ENCODE data around the gene TTC34. TPM values are rescaled to one million over a fixed set of nuclear protein-coding genes. Genes with fewer than 3 reads are reported as not detected.

TTC34 gene
- total RNA-seq, 1 experiment from 2014 or later, result 0.17 TPM

DNA sequence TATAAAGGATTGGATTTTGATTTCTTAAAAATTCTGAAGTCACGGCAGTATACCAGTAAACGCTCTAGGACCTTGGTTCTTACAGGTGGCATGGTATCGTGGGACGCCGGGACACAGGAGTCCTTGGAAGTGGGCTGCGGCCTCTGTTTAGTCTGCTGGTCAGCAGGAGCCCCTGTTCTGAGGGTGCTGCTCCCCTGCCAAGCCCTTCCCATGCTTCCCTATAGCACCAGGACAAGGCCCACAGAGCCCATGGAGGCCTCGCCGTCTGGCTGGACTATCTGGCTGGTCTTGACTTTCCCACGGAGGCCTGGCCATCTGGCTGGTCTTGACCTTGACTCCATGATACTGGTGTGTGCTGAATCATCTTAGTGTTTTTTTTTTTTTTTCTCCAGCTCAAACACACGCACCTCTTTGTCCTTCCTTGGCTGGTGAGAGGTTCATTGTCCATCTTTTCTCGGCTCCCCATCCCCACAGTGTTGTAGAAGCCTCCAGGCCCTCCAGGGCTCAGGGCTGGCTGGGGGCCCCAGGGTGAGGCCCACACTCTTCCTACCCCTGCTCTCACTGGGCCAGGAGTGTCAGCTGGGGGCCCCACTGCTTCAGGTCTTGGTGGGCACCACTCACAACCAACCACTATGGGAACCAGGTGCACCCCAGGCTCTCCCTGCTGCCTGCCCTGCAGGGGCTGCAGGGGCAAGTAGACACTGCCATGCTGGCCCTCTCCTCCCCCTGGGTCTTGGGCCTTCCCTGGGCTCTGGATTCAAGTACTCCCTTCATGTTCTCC, 16.5 kb upstream of the TTC34 start:
- in situ Hi-C loops (cut with HindIII; ENCODE audit: low sequenced_read_pairs), result no loop called here
- no peak for DNase-seq (ENCODE audit: low spot score)

DNA sequence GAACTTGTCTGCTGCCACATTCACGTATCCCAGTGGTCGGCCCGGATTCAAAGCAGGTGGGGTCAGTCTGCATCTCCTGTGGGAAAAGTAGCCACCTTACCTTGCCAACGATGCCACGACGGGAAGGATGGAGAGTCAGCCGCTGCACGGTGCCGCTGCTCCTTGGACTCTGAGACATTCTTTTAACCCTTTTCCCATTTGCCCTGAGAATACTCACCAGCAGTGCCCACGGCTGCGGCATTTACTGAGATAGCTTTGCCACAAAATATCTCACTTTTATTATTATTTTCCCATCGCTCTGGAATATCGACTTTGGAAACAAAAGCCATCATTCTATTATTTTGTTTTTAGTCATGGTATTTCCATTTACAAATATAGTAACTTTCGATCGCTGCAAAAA, 15.3 kb upstream of the TTC34 start:
- DNase-seq (ENCODE audit: low spot score), result no peak
- in situ Hi-C loops (cut with HindIII; ENCODE audit: low sequenced_read_pairs), result no loop called here

DNA sequence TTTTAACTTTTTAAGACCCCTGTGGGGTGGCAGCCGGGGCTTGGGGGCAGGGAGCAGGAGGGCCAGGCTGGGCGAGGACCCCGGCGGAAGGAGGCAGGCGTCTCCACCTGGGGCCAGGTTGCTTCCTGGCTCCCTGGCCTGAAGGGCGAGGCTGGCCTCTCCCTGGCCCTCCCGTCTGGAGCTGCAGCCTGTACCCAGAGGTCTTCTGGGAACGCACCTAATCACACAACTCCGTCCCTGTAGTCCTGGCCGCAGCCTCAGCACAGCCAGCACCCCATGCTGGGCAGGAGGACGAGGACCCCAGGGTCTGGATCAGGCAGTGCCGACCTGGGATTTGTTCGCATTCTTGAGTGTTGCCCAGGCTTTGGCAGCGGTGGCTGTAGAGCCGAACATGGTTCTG, 14.1 kb upstream of the TTC34 start:
- no peak for DNase-seq (ENCODE audit: low spot score)
- in situ Hi-C loops (cut with HindIII; ENCODE audit: low sequenced_read_pairs), result no loop called here

DNA sequence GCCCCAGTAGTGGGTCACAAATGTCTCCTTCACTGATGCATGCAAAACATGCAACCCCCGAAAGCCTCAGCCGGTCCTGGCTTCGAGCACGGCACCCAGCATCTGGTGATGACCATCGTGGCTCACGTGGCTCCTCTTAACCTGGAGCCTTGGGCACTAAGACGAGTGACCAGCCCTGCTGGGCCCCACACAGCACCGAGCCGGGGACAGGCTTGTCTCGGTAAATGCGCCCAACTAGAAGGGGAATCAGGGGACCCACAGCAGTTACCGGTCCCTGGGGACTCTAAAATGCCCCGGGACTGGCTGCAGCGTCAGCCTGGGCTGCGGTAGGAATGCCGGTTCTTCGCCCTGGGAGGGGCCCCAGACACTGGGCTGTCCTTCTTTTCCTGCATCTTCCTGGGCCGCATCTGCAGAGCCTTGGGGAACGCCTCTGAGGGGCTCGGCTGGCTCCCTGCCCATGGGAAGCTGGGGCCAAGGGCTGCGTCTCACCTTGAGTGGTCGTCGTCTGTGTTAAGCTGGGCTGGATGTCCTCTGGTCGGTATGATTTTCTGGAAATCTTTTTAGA, 13.1 kb upstream of the TTC34 start:
- no peak for DNase-seq (ENCODE audit: low spot score)
- in situ Hi-C loops (cut with HindIII; ENCODE audit: low sequenced_read_pairs), result no loop called here

DNA sequence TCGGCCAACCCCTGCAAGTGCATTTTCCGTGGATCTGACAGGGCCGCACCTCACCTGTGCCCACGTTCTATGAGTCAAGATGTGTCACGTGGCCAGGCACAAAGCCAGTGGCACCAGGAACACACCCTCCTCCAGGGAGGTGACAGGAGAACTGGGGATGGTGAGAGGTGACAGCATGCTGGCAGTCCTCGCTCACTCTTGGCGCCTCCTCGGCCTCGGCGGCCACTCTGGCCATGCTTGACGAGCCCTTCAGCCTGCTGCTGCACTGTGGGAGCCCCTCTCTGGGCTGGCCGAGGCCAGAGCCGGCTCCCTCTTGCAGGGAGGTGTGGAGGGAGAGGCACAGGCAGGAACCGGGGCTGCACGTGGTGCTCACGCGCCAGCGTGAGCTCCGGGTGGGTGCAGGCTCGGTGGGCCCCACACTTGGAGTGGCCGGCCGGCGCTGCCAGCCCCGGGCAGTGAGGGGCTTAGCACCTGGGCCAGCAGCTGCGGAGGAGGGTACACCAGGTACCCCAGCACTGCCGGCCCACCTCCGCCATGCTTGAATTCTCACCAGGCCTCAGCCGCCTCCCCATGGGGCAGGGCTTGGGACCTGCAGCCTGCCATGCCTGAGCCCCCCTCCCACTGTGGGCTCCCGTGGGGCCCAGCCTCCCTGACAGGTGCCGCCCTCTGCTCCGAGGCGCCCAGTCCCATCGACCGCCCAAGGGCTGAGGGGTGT, 11.6 kb upstream of the TTC34 start:
- DNase-seq (ENCODE audit: low spot score), result no peak
- in situ Hi-C loops (cut with HindIII; ENCODE audit: low sequenced_read_pairs), result no loop called here

DNA sequence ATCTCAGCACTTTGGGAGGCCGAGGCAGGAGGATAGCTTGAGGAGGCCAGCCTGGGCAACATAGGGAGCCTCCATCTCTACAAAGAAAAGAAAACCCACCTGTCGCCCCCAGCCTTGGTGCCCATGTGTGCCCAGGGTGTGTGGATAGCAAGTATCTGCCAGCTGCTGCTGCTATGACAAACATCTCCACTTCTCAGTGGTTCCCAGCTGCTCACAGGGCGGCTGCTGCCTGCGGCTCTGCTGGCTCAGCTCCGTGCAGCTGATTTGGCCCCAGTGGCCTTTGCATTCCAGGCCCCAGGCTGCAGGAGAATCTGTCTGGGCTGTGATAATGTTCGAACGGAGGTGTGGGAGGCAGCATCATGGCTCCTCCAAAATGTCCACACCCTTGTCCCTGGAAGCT, 10.6 kb upstream of the TTC34 start:
- in situ Hi-C loops (cut with HindIII; ENCODE audit: low sequenced_read_pairs), result no loop called here
- DNase-seq (ENCODE audit: low spot score), result no peak

DNA sequence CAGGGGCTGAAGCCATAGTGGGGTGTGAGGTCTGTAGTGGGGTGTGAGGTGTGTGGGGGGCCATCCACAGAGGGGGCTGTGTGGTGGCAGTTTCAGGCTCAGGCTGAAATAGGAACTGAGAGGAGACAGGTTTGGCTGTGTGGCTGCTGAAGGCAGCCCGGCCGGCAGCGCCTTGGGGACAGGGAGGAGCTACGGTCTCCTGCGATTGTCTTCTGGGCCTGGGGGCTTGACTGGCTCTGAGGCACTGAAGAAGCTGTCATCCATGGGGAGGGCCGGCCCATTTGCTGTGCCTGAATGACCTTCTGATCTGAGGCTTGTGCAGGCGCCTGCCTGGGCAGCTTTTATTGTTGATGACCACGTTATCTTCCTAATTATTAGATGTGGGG, 10.0 kb upstream of the TTC34 start:
- in situ Hi-C loops (cut with HindIII; ENCODE audit: low sequenced_read_pairs), result no loop called here
- DNase-seq (ENCODE audit: low spot score), result no peak

DNA sequence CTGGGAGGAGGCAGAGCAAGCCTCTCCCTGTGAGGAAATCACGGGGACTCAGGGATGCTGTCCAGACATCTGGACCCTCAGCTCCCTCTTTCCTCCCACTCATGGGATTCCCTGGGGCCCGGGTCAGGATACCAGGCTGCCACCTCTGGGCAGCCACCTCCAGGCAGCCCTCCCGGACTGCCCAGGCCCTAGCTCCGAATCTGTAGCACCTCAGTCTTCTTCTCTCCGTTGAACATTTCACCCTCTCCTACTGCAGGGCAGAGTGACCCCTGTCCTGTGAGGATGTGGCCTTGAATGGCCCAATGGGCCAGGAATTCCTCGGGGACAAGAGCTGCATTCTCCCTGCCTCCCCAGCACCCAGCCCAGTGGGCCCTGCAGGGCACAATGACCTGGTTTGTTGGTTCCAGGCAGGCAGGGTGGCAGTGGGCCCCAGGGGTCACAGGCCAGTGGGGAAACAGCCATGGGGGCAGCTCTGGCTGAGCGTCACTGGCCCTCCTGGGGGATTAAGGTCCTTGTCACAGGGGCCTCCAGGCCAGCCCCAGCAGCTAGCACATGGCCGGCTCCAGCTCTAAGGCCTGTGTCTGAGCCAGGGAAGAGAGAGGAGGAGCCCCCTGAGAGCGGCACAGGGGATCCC, 9.5 kb upstream of the TTC34 start:
- no peak for DNase-seq (ENCODE audit: low spot score)
- in situ Hi-C loops (cut with HindIII; ENCODE audit: low sequenced_read_pairs), result no loop called here

DNA sequence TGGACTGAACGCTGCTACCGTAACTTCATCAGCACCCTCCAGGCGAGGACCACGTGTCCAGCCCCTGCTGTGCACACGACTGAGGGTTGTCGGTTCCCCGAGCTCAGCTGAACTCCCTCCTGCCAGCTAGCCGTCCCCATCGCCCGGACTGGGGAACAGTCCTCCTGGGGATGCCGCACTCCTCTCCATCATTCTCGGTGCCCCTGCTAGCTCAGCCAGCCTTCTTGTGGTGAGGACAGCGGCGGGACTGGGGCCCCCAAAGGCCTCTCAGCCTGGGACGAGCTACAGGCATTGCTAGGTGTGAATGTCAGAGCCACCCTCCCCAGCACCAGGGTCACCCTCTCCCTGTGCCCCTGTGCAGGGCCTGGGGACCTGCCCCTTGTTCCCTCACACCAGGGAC, 8.8 kb upstream of the TTC34 start:
- in situ Hi-C loops (cut with HindIII; ENCODE audit: low sequenced_read_pairs), result no loop called here
- no peak for DNase-seq (ENCODE audit: low spot score)

DNA sequence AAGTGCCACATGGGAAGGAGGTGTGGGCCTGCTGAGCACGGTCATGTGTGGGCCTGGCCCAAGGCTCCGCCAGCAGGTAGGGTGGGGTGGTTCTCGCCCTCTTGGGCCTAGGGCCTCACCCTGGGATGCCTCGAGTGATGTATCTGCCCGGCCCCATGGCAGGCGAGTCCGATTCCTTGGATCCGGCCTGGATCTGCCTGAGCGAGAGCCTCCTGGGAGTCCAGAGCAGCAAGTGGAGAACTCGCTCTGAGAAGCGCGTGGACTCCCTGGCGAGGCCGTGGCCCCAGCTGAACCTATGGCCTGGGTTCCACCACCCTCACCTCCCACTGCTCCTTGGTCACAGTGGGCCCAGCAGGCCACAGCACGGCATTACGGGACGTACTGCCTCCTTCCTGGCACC, 8.2 kb upstream of the TTC34 start:
- no peak for DNase-seq (ENCODE audit: low spot score)
- in situ Hi-C loops (cut with HindIII; ENCODE audit: low sequenced_read_pairs), result no loop called here

DNA sequence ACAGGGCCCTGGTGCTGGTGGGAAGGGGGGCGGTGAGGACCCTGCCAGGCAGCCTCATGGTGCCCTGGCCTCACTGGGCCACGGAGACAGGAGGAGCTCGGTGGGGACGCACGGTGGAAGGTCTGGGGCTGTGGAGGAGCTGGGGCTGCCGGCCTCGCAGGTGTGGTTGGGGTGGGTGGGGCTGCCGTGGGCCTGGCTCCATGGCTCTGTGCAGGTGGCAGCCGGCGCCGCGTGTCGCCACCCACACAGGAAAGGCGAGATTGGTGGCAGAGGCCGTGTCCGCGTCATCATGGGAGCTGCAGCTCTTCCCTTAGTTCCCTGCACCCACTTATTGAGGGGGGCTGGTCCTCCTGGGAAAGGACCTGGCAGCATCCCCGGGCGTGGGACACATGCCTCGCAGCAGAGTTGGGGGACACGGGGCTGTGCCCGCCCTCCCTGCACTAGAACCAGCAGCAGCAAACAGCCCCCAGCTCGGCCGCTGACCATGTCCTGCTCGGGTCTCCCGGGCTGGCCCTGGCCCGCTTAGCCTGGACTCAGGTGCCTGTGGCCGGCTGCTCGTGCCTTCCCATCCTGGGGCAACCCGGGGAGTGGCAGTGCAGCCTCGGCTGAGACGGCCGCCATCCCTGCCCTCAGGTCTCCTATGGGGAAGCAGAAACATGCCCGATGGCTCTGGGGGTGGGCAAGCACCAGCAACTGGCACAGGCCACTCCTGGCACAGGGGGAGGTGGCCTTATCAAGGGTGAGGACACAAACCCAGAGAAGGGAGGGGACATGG, 7.5 kb upstream of the TTC34 start:
- in situ Hi-C loops (cut with HindIII; ENCODE audit: low sequenced_read_pairs), result no loop called here

DNA sequence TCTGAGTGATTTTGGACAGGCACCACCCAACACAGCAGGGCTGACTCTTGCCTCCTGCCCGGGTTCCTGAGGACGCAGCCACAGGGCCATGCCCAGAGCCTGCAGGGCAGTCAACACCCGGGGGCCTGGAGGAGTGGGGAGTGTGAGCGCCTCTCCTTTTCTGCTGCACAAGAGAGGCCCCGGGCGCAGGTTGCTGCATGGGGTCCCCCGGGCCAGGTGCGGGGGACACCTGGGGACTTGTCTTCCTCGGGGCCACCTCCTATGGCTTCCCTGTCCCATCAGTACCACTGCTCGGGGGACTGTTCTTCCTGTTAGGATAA, 6.9 kb upstream of the TTC34 start:
- no peak for DNase-seq (ENCODE audit: low spot score)
- in situ Hi-C loops (cut with HindIII; ENCODE audit: low sequenced_read_pairs), result no loop called here

More for the DNA sequence above, 7.5 kb upstream of the TTC34 start:
- no peak for DNase-seq (ENCODE audit: low spot score)

DNA sequence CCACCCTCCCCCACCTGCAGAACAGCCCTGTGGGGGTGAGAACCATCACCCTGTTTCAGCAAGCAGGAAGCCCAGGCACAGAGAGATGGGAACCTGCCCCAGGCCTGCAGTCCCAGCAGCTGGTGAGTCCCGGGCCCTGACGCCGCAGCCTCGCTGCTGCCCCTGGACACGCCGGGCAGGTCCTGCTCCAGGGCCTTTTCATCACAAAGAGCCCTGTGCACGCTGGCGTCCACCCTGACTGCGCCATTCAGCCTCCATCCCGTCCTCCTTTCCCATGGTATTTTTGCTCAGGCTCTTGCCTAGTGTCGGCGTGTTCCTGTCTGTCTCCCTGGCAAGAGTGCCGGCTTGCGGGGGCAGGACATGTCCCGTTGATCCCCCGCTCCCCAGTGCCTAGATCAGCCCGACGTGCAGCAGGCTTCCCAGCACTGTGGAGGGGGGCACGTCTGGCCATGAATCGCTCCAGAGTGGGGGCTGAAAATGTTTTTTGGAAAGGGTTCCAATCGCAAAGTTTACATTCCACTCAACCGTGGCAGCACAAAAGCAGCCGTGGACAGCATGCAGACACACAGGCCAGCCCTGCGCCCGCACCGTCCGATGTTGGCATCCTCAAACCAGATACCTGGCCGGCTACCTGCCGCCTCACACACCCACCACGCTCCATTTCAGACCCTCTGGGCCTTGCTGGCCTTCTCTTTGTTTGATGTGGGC, 6.3 kb upstream of the TTC34 start:
- in situ Hi-C loops (cut with HindIII; ENCODE audit: low sequenced_read_pairs), result no loop called here
- DNase-seq (ENCODE audit: low spot score), result no peak

DNA sequence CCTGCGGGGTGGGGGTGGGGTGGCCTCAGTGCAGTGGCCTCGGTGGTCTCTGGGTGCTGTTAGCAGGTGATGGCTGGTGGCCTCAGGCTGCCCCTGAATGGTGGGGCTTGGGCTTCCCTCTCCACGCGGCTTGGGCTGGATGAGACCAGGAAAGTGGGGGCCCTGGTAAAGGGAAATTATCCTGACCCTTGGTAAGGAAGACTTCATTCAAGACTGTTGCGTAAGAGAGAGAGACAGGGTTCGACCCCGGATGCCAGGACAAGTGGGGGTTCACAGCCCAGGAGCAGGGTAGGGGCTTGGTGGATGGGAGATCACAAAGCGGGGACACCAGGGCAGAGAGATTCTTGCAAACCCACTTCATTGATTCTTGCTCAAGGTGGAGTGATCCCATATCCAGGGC, 5.5 kb upstream of the TTC34 start:
- no peak for DNase-seq (ENCODE audit: low spot score)
- in situ Hi-C loops (cut with HindIII; ENCODE audit: low sequenced_read_pairs), result no loop called here

DNA sequence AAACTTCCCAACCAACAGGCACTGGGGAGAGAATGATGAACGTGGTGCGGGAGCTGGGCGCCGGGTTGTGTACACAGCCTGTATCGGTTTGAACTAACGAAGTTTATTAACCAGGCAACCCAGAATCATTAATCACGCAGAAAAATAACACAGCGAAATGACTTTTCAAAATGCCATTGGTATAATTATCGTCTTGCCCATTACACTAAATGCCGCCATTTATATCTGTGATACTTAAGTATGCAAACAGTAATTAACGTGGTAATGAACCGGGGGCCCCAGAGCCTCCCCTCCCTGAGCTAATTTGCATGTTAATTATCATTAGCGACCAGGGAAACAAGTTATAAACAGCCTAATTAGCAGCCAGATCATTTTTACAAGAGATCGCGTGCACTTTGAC, 5.1 kb upstream of the TTC34 start:
- no peak for DNase-seq (ENCODE audit: low spot score)
- in situ Hi-C loops (cut with HindIII; ENCODE audit: low sequenced_read_pairs), result no loop called here

DNA sequence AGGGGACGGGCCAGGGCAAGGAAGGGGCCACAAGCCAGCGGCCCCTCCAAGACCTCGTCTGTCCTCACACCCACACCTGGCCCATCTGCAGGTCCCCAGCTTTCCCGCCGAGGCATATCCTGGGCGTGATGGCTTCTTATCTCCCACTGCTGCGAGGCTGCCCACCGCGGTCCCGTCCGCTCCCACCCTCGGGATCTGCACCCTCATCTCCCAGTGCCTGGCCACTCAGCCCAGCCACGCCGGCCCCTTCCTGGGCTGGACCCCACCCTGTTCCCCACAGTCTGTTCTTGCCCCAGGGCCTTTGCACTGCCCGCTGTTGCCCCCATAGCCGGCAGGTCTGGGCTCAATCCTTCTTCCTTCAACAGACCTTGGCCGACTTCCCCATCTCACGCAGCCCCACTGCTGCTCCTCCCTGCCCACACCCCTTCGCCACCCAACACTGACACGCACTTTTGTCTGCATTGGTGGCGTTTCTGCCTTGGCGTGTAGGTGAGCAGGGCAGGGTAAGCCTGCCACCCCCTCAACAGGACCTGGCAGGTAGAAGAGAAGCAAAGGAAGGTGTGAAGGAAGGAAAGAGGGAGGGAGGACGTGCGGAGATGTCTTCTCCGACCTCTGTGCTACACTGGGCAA, 4.4 kb upstream of the TTC34 start:
- no peak for DNase-seq (ENCODE audit: low spot score)
- in situ Hi-C loops (cut with HindIII; ENCODE audit: low sequenced_read_pairs), result no loop called here

DNA sequence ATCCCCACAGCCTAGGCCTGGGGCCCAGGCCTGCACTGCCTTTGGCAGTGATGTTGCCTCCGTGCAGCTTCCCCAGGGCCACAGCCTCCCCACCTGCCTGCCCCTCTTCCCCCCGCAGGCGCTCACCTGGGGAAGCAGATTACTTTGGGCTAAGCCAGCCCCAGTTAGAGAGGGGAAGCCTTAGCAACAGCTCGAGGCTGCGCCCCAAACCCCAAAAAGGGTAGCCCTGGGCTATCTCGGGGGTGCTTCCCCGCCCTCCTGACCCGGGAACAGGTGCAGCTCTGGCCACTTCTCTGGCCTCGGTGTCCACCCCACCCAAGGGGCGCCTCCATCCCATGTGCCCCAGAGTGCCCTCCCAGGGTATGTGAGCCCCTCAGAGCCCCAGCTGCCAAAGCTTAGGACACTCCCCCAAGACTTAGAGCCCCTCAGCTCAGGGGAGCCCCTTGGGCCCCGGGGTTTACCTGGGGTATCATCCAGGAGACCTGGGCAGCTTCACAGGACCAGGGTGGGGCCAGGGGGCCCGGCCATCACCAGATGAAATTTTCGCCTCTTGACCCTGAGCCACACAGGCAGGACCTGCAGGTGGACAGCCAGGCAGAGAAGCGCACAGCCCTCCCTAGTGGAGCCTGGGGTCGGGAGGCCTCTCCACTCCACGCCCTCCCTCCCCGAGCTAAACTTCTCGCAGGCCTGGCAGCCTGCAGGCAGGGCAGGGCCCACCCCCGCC, 3.3 kb upstream of the TTC34 start:
- in situ Hi-C loops (cut with HindIII; ENCODE audit: low sequenced_read_pairs), result no loop called here
- DNase-seq (ENCODE audit: low spot score), result no peak
